Mucosa of rectum (tissue), 2 donors: Measurements from ENCODE around the gene USP47.

Experiments
- H3K27ac ChIP-seq, 2 donors: one replicate each; pipeline ENCODE4 v1.7.0; 2013; ENCODE audit warnings: inconsistent platforms in 2 of 2, low read depth in 2 of 2, low read length in 2 of 2
- H3K27me3 ChIP-seq, 2 donors: one replicate each; pipeline ENCODE4 v1.7.0; 2013; ENCODE audit warnings: low read length in 2 of 2; ENCODE audit not compliant: control insufficient read depth in 2 of 2, insufficient read depth in 2 of 2
- H3K36me3 ChIP-seq, 2 donors: one replicate each; pipeline ENCODE4 v1.7.0; 2013; ENCODE audit warnings: low read length in 2 of 2; ENCODE audit not compliant: control insufficient read depth in 2 of 2, insufficient read depth in 2 of 2
- H3K4me1 ChIP-seq, 2 donors: one replicate each; pipeline ENCODE4 v1.7.0; 2013; ENCODE audit warnings: low read length in 2 of 2, mild to moderate bottlenecking in 1 of 2; ENCODE audit not compliant: control insufficient read depth in 2 of 2, insufficient read depth in 2 of 2
- H3K4me3 ChIP-seq, 2 donors: one replicate each; pipeline ENCODE4 v1.7.0; 2013; ENCODE audit warnings: low read length in 2 of 2
- H3K9ac ChIP-seq, 2 donors: one replicate each; pipeline ENCODE4 v1.7.0; 2013; ENCODE audit warnings: low read length in 2 of 2, low read depth in 1 of 2, mild to moderate bottlenecking in 1 of 2
- H3K9me3 ChIP-seq, 2 donors: one replicate each; pipeline ENCODE4 v1.7.0; 2013; ENCODE audit warnings: low read length in 2 of 2; ENCODE audit not compliant: control insufficient read depth in 2 of 2
- donor health status: healthy.
- donor health status: Normal muscosa, but diverticular disease.

The USP47 gene

DNA sequence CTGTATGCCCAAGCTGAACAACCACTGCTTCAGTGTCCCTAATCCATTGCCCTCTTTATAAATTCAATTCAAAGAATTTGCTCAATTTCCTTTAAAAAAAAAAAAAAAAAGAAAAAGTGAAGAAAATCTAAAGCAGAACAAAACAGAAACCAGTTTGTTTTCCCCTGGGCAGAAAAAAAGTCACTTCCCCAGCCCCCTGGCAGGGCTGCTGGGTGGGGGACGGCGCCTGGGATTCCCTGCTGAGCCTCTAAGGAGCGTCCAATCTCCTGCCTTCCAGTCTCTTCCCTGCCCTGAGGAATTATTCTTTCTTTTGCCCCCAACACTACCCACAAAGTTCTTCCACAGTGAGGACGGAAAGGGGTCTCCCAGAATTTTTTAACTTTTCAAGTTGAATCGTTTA is 142.8 kb downstream of the USP47 start:
- Histone ChIP-seq H3K9me3 (no peaks in the 10 kb centered on the region), H3K4me3 (no peak overlapping the region), H3K9ac (no peak overlapping the region), H3K36me3 (no peaks in the 10 kb centered on the region), H3K27me3 (no peaks in the 10 kb centered on the region), H3K27ac (no peak overlapping the region), H3K4me1 (peaks cover 0 to under 1% of the 10 kb centered on the region in 2 donors)

DNA sequence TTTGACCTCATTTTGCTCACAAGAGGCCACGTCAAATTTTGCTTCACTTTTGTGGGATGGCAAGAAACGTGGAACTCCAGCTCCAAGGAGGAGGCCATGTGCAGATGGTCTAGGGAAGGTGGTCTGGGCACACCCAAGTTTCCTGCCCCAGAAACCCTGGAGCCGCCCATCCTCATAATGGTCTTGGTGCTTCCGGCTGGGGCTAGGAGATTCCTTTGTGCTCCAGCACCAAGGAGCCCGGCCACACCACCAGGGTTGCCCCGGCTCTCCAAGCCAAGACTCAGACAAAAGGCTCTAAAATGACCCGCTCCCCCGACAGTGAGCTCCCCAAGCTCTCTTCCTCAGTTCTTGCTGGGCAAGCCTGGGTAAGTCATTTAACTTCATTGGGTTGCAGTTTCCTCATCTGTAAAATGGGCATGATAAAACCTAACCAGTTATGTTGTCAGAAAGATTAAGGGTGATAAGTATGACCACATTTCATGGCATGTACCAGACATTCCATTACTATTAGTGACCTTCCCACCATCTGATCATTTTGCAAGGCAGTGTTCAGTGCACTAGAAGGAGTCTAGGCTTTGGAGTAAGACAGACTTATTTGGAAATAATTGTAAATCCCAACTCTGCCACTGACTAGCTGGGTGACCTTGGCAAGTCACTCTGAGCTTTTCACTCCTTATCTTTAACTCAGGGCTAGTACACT is 143.4 kb downstream of the USP47 start:
- Histone ChIP-seq H3K9me3 (no peaks in the 10 kb centered on the region), H3K27ac (peak overlapping the region in 1 of 2 donors; percentile 5), H3K9ac (no peak overlapping the region), H3K36me3 (no peaks in the 10 kb centered on the region), H3K4me1 (no peaks in the 10 kb centered on the region), H3K4me3 (no peak overlapping the region), H3K27me3 (no peaks in the 10 kb centered on the region)

DNA sequence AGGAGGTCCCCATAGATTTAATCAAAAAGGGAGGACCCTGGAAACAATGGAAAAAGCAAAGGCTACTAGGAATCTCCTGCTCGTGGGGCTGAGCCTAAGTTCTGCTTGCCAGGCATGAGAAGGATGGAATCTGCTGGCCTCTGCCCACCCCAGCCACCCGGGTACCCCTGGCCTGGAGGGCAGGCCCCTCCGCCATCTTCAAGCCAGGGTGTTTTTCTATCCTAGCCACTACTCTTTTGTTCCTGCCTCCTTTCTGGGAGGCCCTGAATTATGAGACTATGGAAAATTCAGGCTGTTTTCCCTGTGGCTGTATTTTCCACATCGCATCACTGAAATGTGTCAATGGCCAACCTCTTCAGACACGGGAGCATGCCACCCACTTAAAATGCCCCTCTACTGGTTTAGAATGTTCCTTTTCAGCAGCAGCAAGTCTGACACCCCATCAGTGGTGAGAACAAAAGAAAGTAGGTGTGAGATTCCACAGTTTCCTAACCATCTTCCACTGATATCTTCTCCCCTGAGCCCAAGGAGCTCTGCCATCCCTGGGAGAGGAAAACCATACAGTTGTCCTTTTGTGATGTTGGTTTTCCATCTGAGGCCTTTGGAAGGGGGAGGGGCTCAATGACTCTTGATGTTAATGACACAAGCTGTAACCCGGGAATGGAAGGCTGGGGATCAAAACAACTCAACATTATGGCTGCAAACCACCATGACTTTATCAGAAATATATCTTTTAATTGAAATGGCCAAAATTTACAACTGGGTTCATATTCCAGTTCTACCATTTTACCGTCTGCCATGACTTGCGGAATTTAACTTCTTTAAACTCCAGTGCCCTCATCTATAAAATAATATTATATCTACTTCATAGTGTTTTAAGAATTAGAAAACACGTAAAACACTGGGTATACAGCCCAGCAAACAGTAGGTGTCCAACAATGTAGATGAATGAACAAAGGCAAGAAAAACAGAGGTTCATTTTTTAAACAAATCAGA is 144.5 kb downstream of the USP47 start:
- no peak overlapping the region for H3K9ac ChIP-seq
- H3K27me3 ChIP-seq, result no peaks in the 10 kb centered on the region
- H3K4me1 ChIP-seq, result no peaks in the 10 kb centered on the region
- peak overlapping the region in 1 of 2 donors; percentile 5 for H3K27ac ChIP-seq
- no peaks in the 10 kb centered on the region for H3K9me3 ChIP-seq
- H3K4me3 ChIP-seq, result no peak overlapping the region
- no peaks in the 10 kb centered on the region for H3K36me3 ChIP-seq

DNA sequence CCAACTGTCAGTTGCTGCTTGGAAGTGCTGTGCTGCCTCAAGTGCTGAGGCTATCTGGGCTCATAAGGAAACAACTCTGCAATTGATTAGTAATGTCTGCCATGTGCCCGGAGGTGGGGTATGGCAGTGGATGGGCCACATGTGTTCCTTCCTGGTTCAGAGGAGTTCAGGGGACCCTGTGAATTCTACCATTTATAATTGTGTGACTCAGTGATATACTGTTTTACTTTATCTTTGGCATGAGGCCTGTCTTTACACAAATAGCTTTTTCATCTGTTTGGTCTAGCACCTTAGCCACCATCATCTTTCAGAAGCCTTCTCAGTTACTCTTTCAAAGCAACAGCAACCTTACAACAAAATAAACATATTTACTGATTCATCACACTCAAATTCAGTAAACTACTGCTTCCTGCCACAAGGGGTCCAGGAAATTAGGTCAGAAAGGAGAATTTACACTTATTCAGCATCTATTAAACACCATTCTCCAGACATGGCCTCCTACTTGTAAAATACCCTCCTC is 145.8 kb downstream of the USP47 start:
- H3K9me3 ChIP-seq, result no peaks in the 10 kb centered on the region
- H3K36me3 ChIP-seq, result no peaks in the 10 kb centered on the region
- H3K27ac ChIP-seq, result peak overlapping the region in 1 of 2 donors; percentile 31
- no peak overlapping the region for H3K4me3 ChIP-seq
- H3K27me3 ChIP-seq, result no peaks in the 10 kb centered on the region
- H3K9ac ChIP-seq, result no peak overlapping the region
- H3K4me1 ChIP-seq, result no peaks in the 10 kb centered on the region

DNA sequence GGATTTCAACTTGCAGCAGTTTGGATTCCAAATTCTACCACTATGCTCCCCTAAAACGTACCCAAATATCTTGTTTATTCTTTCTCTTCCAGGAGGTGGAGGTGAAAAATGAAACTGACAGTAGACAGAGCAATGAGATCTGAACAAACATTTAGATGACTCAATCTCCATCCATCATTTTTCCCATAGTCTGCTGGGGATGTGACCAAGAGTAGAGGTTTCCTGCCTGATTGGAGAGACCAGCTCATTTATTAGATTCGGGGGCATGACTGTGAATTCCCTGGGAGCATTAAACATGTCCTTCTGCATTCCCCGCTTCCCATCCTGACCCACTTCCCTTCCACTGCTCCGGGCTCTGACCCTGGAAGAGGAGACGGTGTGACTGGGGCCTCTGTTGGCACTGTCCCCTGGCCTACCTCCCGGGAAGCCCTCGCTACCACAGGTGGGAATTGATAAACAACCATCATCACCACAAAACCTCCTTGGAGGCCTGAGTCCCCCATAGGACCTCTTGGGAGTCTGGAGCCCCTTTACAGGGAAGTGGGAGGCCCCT is 146.4 kb downstream of the USP47 start:
- no peak overlapping the region for H3K4me3 ChIP-seq
- H3K9me3 ChIP-seq, result no peaks in the 10 kb centered on the region
- H3K4me1 ChIP-seq, result no peaks in the 10 kb centered on the region
- no peaks in the 10 kb centered on the region for H3K27me3 ChIP-seq
- H3K36me3 ChIP-seq, result no peaks in the 10 kb centered on the region
- peak overlapping the region in 1 of 2 donors; percentile 57 for H3K27ac ChIP-seq
- no peak overlapping the region for H3K9ac ChIP-seq

DNA sequence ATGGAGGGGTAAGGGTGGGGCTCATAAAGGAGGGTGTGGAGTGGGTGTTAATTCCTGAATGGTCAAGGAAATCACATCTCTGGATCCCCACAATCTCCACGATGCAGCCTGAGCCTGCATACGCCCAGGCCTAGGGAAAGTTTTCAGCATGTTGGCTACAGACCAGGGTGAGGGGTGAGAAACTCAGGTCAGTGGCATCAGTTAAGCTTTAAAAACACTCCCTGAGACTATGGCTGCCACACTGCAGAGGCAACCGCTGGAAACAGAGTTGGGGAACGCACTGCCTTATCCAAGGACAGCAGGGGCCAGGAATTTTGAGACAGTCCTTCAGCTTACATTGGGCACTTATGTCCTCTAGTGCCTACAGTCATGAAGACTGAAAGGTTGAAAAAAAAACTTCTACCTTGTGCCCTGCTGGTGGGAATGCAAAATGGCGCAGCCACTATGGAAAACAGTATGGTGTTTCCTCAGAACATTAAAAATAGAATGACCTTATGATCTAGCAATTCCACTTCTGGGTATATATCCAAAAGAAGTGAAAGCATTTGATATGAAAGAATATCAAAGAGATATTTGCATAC is 147.0 kb downstream of the USP47 start:
- Histone ChIP-seq H3K36me3 (no peaks in the 10 kb centered on the region), H3K9me3 (no peaks in the 10 kb centered on the region), H3K27me3 (no peaks in the 10 kb centered on the region), H3K4me1 (no peaks in the 10 kb centered on the region), H3K4me3 (no peak overlapping the region), H3K27ac (peak overlapping the region in 1 of 2 donors; percentile 57), H3K9ac (no peak overlapping the region)

DNA sequence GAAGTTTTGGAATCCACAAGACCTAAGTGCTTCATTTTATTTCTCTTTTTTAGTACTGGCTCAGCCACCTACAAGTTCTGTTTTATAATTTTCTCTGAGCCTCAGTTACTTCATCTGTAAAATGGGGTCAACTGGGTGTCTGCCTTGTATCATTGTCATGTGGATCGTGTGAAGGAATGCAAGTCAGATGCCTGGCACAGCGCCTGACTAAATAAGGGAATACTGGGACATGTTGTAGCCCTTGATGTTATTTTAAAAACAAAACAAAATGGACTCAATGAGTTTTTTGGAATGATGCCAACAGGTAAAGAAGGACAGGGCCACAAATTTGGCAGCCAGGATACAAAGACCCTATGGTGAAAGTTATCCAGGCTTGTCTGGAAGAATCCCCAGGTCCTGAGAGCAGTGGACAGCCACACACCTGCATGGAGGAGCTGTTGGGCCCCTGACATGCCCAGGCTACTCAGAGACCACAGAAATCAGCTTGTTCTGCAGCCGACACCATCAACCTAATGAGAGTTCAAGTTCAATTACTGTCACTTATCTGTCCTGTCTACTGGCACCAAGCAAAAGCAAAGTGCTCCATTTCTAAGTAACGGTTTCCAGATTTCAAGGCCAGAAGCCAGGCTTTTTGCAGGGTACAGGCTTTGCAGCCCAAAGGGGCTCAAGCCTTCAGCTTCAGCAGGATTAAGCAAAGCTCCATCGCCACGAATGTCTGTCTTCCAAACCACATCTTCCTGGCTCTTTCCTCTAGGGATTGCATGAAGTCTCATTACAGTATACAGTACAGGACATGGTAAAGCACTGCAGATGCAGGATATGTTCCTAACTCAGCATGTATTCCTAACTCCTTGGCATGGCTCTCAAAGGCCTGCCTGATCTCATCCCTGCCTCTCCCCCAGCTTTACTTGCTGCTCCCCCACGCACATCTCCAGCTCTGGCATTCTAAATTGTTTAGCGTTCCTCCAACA is 148.3 kb downstream of the USP47 start:
- no peak overlapping the region for H3K9ac ChIP-seq
- no peaks in the 10 kb centered on the region for H3K9me3 ChIP-seq
- H3K36me3 ChIP-seq, result no peaks in the 10 kb centered on the region
- H3K4me1 ChIP-seq, result no peaks in the 10 kb centered on the region
- H3K4me3 ChIP-seq, result no peak overlapping the region
- no peak overlapping the region for H3K27ac ChIP-seq
- no peaks in the 10 kb centered on the region for H3K27me3 ChIP-seq

DNA sequence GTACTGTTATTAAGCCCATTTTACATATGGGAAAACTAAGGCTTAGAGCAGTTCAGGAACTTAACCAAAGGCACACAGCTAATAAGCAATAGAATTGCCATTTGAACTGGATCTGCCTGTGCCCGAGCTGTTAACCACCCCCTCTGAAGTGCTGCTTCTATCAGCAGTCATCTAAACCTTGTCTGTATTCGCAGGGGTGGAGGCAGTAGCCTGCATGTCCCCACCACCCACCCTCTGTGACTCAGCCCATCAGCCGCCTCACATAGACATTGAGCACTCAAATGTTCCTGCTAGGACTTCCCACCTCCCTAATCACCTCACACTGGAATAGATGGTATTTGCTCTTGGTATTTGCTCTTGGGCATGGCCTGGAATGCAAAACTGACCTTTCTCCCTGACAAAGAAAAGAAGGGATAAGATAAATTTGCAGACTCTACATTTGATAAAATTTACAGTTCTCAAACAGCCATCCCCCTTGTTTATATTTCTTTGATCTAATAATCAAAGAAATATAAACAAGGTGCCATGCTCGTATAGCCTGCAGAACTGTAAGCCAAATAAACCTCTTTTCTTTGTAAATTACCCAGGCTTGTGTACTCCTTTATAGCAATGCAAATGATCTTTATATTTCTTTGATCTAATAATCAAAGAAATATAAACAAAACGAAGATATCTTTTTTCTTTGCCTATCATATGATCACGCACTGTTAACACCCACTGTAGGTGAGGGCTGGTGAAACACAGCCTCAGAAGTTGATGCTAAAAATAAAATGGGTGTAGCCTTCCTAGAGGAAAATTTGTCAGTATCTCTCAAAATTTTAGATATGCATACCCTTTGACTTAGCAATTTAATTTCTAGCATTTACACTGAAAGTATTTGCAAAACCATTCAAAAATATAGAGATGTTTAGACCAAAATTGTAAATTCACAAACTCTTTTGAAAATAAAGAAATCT is 150.8 kb downstream of the USP47 start:
- Histone ChIP-seq H3K27ac (no peak overlapping the region), H3K4me1 (no peaks in the 10 kb centered on the region), H3K27me3 (no peaks in the 10 kb centered on the region), H3K9me3 (no peaks in the 10 kb centered on the region), H3K9ac (no peak overlapping the region), H3K4me3 (no peak overlapping the region), H3K36me3 (no peaks in the 10 kb centered on the region)
